ENCODE measurements around the gene TKT.

DNA sequence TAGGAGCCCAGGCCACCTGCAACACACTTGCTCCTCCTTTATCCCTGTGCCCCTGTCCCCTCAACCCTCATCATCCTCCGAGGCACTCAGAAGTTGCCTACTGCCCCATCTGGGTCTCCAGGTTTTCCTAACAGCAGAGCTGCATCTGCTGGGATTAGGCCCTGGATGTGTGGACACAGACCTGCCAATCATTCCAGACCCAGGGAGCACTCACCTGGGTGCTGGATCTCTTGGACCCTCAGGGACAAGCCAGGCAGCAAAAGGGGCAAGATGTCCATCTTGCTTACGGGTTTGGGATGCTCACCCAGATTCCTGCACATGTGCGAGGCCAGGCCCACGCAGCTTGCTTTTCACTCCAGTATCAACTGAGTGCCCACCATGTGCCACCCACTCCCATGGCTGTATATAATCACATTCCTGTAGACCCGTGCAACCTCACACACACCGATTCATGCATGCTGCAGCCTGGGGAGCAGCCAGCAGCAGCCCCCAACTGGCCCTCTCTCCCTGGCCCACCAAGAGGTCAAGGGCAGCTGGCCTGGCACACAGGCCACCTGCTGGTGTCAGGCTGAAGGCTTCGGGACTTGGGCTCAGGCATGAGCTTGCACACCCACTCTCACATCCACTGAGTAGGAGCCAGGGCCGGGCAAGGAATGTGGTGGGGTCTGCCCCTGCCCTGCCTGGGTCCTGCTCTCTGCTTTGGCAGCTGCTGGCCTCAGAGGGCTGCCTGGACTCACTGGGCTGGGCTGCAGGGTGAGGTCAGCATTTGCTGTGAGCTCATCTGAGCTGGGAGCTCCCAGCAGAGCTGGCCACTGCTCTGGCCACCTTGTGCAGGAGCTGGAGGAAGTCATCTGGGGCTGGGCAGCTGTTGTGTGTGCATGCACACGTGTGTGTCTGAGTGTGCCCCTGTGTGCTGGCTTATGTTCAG, 79.9 kb downstream of the TKT start:
- TF ChIP-seq, protein P1, sequence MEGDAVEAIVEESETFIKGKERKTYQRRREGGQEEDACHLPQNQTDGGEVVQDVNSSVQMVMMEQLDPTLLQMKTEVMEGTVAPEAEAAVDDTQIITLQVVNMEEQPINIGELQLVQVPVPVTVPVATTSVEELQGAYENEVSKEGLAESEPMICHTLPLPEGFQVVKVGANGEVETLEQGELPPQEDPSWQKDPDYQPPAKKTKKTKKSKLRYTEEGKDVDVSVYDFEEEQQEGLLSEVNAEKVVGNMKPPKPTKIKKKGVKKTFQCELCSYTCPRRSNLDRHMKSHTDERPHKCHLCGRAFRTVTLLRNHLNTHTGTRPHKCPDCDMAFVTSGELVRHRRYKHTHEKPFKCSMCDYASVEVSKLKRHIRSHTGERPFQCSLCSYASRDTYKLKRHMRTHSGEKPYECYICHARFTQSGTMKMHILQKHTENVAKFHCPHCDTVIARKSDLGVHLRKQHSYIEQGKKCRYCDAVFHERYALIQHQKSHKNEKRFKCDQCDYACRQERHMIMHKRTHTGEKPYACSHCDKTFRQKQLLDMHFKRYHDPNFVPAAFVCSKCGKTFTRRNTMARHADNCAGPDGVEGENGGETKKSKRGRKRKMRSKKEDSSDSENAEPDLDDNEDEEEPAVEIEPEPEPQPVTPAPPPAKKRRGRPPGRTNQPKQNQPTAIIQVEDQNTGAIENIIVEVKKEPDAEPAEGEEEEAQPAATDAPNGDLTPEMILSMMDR (IDR thresholded peaks at IDR 0.05; ENCODE audit: low read depth, low read length) = no peak
- TF ChIP-seq EZH2phosphoT487 (IDR thresholded peaks at IDR 0.05; ENCODE audit: low read depth) = no peak

All from OCI-LY3 (cell line).